Measurements from ENCODE around the gene SMIM1.

The SMIM1 gene

GRCh38 chr1:3772715-3773571, at the start of gene SMIM1:
TSS of gene SMIM1 (plus strand) at chr1:3772749. CDS start at chr1:3775374, 2,625 bp downstream.
- no peak for DNase-seq

GRCh38 chr1:3722846-3723245, 49.7 kb upstream of the SMIM1 start:
- DNase-seq = peak; percentile 21

- DNase-seq = peak; percentile 64
Measured at GRCh38 chr1:3724416-3725030, 48.0 kb upstream of the SMIM1 start.

- DNase-seq = no peak
Measured at GRCh38 chr1:3725366-3725765, 47.2 kb upstream of the SMIM1 start.

GRCh38 chr1:3727042-3727824, 45.3 kb upstream of the SMIM1 start:
- no peak for DNase-seq

- DNase-seq = no peak
Measured at GRCh38 chr1:3727825-3728776, 44.4 kb upstream of the SMIM1 start.

GRCh38 chr1:3729594-3730542, 42.7 kb upstream of the SMIM1 start:
- no peak for DNase-seq

- DNase-seq = no peak
Measured at GRCh38 chr1:3730543-3731247, 41.9 kb upstream of the SMIM1 start.

GRCh38 chr1:3731583-3732433, 40.7 kb upstream of the SMIM1 start:
- no peak for DNase-seq

- no peak for DNase-seq
Measured at GRCh38 chr1:3732434-3733093, 40.0 kb upstream of the SMIM1 start.

GRCh38 chr1:3733094-3733882, 39.3 kb upstream of the SMIM1 start:
- DNase-seq = no peak

- DNase-seq = no peak
Measured at GRCh38 chr1:3733883-3734589, 38.5 kb upstream of the SMIM1 start.

GRCh38 chr1:3734602-3735001, 37.9 kb upstream of the SMIM1 start:
- no peak for DNase-seq

GRCh38 chr1:3735027-3735681, 37.4 kb upstream of the SMIM1 start:
- no peak for DNase-seq

GRCh38 chr1:3735688-3736087, 36.9 kb upstream of the SMIM1 start:
- no peak for DNase-seq

- DNase-seq = no peak
Measured at GRCh38 chr1:3736131-3736561, 36.4 kb upstream of the SMIM1 start.

- no peak for DNase-seq
Measured at GRCh38 chr1:3736708-3737107, 35.8 kb upstream of the SMIM1 start.
